ENCODE measurements around the gene LDB3. TPM values are rescaled to one million over a fixed set of nuclear protein-coding genes. Genes with fewer than 3 reads are reported as not detected.

LDB3 gene
- total and polyA plus RNA-seq, 9 donors, result 208 to 829 (median 592) TPM

DNA sequence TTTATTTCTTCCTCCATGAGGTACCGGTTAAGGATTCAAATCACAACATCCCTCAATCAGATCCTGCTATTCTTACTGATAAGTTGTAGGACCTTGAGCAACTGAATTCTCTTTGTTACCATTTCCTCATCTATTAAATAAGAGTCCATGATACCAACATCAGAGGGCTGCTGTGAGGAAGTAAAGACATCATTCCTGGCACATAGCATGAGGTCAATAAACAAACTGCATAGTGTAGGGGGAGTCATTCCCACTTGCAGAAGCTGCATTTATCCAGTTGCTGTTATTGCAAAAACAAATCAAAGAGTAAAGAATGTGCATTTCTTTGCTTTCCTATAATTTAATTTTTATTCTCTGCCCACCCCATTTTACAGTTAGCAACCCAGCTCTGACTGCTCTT is 36.8 kb downstream of the LDB3 start:
- Histone ChIP-seq H3K27ac (ENCODE audit: low read length) (peak overlapping the region; percentile 13), H3K36me3 (ENCODE audit: control insufficient read depth, insufficient read depth, low read length) (peaks cover 63% of the 10 kb centered on the region), H3K27me3 (ENCODE audit: control insufficient read depth, insufficient read depth, low read length) (peaks cover 6% of the 10 kb centered on the region), H3K4me1 (ENCODE audit: control insufficient read depth, insufficient read depth, low read length) (peaks cover 49% of the 10 kb centered on the region), H3K9me3 (replicated peaks; ENCODE audit: control insufficient read depth, low read depth, low read length) (no peaks in the 10 kb centered on the region), H3K4me3 (ENCODE audit: low read length) (no peak overlapping the region)
- no CpG with 5 or more reads among the region's 1 CpG for WGBS (ENCODE audit: insufficient coverage)
- no peak for DNase-seq

DNA sequence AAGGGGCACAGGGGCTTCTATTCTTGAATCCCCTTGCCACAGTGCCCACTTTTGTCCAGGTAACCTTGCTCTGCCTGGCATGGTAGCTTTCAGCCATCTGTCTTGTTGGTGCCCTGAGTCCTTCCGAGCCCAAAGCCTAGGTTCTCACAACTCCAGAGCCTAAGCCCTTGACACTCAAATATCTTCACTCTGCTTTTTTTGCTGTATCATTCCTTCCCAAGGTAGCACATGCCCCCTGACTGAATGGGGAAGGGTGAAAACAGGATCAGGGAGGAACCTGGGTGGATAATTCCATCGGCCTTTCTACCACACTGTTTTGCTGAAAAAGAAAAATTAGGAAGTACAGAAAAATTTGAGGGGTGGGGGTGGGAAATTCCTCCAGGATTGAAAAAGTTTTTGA is 37.6 kb downstream of the LDB3 start:
- H3K9me3 ChIP-seq (replicated peaks; ENCODE audit: control insufficient read depth, low read depth, low read length), result no peaks in the 10 kb centered on the region
- no peak overlapping the region for H3K4me3 ChIP-seq (ENCODE audit: low read length)
- H3K4me1 ChIP-seq (ENCODE audit: control insufficient read depth, insufficient read depth, low read length), result peaks cover 54% of the 10 kb centered on the region
- DNase-seq, result no peak
- H3K27me3 ChIP-seq (ENCODE audit: control insufficient read depth, insufficient read depth, low read length), result peaks cover 6% of the 10 kb centered on the region
- WGBS (ENCODE audit: insufficient coverage), result 100% methylated on average over 1 of the region's 2 CpGs
- peak overlapping the region; percentile 74 for H3K27ac ChIP-seq (ENCODE audit: low read length)
- H3K36me3 ChIP-seq (ENCODE audit: control insufficient read depth, insufficient read depth, low read length), result peaks cover 62% of the 10 kb centered on the region

DNA sequence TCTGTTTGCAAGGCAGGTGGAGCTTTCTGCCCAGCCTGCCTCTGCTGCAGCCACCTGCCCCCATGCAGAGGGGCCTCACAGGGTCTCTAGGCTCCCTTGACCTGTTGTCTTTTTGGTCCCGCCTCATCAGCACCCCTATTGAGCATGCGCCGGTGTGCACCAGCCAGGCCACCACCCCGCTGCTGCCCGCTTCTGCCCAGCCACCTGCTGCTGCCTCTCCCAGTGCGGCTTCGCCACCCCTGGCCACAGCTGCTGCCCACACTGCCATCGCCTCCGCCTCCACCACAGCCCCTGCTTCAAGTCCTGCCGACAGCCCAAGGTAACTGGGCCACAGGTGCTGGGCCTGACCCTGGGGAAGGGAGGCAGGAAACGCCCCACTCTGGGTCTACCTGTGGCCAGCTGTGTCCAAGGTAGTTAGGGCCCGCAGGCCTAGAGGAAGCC is 38.1 kb downstream of the LDB3 start:
- peaks cover 58% of the 10 kb centered on the region for H3K36me3 ChIP-seq (ENCODE audit: control insufficient read depth, insufficient read depth, low read length)

DNA sequence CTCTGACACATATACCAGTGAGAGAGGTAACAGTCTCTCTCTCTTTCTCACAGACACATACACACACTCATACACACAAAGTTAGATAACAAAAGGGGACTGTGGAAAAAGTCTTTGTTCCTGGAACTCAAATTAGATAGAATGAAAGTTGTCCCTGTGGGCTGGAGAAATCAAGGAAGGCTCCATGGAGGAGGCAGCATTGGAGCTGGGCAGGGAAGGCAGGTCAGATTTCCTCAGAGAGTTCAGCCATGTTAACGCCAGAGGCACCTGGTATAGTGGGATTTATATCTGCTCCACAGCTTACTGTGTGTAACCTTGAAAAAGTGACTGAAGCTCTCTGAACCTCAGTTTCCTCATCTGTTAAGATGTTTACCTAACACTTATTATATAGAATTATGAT is 38.7 kb downstream of the LDB3 start:
- no CpG with 5 or more reads among the region's 1 CpG for WGBS (ENCODE audit: insufficient coverage)

More for the DNA sequence above, 38.1 kb downstream of the LDB3 start:
- H3K4me3 ChIP-seq (ENCODE audit: low read length), result no peak overlapping the region
- peak overlapping the region; percentile 74 for H3K27ac ChIP-seq (ENCODE audit: low read length)
- 86% methylated on average over 12 of the region's 12 CpGs for WGBS (ENCODE audit: insufficient coverage)
- DNase-seq, result peak; percentile 47
- no peaks in the 10 kb centered on the region for H3K9me3 ChIP-seq (replicated peaks; ENCODE audit: control insufficient read depth, low read depth, low read length)
- peaks cover 55% of the 10 kb centered on the region for H3K4me1 ChIP-seq (ENCODE audit: control insufficient read depth, insufficient read depth, low read length)
- peaks cover 6% of the 10 kb centered on the region for H3K27me3 ChIP-seq (ENCODE audit: control insufficient read depth, insufficient read depth, low read length)

DNA sequence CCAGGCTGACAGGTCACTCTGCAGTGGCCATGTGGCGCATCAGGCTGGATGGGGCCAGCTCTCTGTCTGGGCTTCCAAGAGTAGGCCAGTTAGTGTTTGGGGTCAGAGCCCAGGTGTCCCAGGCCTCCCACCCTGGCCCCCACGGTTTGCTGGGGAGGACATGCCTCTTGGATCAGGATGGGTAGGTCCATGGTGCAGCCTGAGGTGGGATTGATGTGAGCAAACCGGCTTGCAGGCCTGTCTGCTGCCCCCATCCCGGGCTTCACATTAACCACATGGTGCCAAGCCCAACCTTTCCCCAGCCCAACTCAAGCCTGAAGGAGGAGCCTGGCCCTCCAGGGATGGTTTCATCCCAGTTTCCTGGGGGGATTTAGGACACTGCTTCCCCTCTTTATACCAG is 39.2 kb downstream of the LDB3 start:
- WGBS (ENCODE audit: insufficient coverage), result 74% methylated on average over 2 of the region's 4 CpGs
- no peaks in the 10 kb centered on the region for H3K9me3 ChIP-seq (replicated peaks; ENCODE audit: control insufficient read depth, low read depth, low read length)
- H3K27ac ChIP-seq (ENCODE audit: low read length), result no peak overlapping the region
- no peak for DNase-seq
- H3K36me3 ChIP-seq (ENCODE audit: control insufficient read depth, insufficient read depth, low read length), result peaks cover 56% of the 10 kb centered on the region
- peaks cover 63% of the 10 kb centered on the region for H3K4me1 ChIP-seq (ENCODE audit: control insufficient read depth, insufficient read depth, low read length)
- no peak overlapping the region for H3K4me3 ChIP-seq (ENCODE audit: low read length)
- peaks cover 11% of the 10 kb centered on the region for H3K27me3 ChIP-seq (ENCODE audit: control insufficient read depth, insufficient read depth, low read length)

More for the DNA sequence above, 38.7 kb downstream of the LDB3 start:
- Histone ChIP-seq H3K4me1 (ENCODE audit: control insufficient read depth, insufficient read depth, low read length) (peaks cover 58% of the 10 kb centered on the region), H3K4me3 (ENCODE audit: low read length) (no peak overlapping the region), H3K9me3 (replicated peaks; ENCODE audit: control insufficient read depth, low read depth, low read length) (no peaks in the 10 kb centered on the region), H3K36me3 (ENCODE audit: control insufficient read depth, insufficient read depth, low read length) (peaks cover 54% of the 10 kb centered on the region), H3K27ac (ENCODE audit: low read length) (peak overlapping the region; percentile 74), H3K27me3 (ENCODE audit: control insufficient read depth, insufficient read depth, low read length) (peaks cover 7% of the 10 kb centered on the region)
- DNase-seq, result no peak

DNA sequence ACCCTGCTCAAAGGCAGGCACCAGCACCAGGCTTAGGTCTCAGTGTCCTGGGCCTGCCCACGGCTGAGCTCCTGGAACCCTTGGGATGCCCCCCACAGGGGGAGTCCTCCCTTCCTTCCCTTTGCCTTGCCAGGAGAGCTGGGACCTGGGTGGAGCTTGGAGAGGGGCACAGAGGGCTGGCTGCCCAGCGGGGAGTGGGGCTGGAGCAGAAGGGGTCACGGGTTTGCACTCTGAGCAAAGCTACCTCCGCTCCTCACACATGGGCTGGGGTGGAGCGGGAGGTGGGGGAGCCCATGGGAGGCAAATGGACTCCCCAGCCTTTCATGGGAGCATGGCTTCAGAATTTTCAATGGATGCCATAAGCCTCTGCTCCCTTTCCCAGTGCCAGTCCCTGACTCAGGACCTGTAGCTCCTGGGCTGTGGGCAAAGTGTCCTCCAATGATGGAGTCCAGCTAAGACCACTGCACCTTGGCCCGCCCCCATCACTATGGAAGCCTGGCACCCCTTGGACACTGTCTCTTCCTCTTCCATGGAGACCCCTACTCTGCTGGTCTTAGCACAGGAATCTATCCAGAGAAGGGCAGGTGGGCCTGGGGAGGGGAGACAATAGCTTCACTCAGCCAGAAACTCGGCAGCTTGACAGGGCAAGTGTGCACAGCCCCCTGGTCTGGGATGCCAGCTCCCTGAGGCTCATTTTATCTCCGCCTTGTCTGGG is 39.9 kb downstream of the LDB3 start:
- H3K4me1 ChIP-seq (ENCODE audit: control insufficient read depth, insufficient read depth, low read length), result peaks cover 66% of the 10 kb centered on the region

DNA sequence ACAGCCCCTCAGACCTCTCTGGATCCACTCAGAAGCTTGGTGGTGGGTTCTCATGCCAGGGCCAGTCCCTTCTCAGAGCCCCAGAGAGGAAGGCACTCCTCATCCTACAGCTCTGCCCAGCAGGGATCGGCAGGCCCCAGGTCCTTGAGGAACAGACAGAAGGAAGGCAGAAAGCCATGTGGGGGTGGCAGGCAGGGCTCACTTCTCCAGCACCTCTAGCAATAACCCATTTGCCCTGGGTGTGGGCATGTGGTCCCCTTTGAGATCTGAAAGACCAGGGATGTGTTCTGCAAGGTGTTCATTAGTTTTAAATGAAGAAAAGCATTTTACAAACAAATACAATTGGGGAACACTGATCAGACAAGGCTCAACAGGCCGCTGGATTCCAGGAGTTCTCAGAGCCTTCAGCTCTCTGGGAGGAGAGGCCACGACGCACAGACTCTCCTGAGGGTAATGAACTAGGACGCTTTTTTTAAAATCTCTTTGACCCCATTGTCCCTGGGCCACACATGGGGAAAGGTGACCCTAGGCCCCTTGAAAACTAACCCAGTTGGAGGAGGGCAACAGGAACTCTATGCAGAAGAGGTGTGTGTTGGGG is 40.6 kb downstream of the LDB3 start:
- peaks cover 56% of the 10 kb centered on the region for H3K36me3 ChIP-seq (ENCODE audit: control insufficient read depth, insufficient read depth, low read length)
- no peak for DNase-seq
- no peak overlapping the region for H3K4me3 ChIP-seq (ENCODE audit: low read length)
- H3K27me3 ChIP-seq (ENCODE audit: control insufficient read depth, insufficient read depth, low read length), result peaks cover 11% of the 10 kb centered on the region
- no CpG with 5 or more reads among the region's 5 CpGs for WGBS (ENCODE audit: insufficient coverage)
- no peaks in the 10 kb centered on the region for H3K9me3 ChIP-seq (replicated peaks; ENCODE audit: control insufficient read depth, low read depth, low read length)
- peaks cover 68% of the 10 kb centered on the region for H3K4me1 ChIP-seq (ENCODE audit: control insufficient read depth, insufficient read depth, low read length)
- H3K27ac ChIP-seq (ENCODE audit: low read length), result peak overlapping the region; percentile 4

More for the DNA sequence above, 39.9 kb downstream of the LDB3 start:
- no peak for DNase-seq
- Histone ChIP-seq H3K36me3 (ENCODE audit: control insufficient read depth, insufficient read depth, low read length) (peaks cover 52% of the 10 kb centered on the region), H3K27me3 (ENCODE audit: control insufficient read depth, insufficient read depth, low read length) (peaks cover 11% of the 10 kb centered on the region), H3K27ac (ENCODE audit: low read length) (no peak overlapping the region), H3K4me3 (ENCODE audit: low read length) (no peak overlapping the region), H3K9me3 (replicated peaks; ENCODE audit: control insufficient read depth, low read depth, low read length) (no peaks in the 10 kb centered on the region)
- 74% methylated on average over 3 of the region's 8 CpGs for WGBS (ENCODE audit: insufficient coverage)

DNA sequence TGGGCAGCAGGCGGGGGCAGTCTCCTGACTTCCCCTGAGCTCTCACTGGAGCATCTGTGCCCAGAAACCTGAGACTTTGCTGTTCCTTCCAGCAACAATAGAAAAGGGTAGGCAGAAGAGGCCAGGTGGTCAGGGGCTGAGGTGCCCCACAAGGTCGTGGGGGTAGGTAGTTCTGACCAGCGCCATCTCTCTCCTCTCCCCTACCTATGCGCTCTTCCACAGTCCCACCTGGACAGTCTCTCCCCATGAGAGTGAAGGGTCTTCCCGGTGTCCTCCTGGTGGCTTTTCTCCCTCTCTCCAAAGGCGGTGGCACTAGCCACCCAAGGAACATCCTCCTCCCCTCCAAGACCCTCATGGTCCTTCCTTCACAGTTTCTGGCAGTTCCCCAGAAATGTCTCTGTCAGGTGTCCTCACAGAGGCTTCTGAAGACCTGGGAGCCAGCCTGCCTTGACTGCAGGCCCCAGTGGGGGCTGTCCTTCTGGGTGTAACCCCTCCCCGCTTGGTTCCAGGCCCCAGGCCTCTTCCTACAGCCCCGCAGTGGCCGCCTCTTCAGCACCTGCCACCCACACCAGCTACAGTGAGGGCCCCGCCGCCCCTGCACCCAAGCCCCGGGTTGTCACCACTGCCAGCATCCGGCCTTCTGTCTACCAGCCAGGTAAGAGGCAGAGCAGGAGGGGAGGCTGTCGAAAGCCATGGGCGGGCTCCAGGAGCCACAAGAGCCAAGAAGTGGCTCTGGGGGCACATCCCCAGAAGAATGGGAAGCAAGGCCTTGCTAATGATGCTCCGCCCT is 41.3 kb downstream of the LDB3 start:
- WGBS (ENCODE audit: insufficient coverage), result 92% methylated on average over 13 of the region's 16 CpGs
- DNase-seq, result no peak
- no peak overlapping the region for H3K4me3 ChIP-seq (ENCODE audit: low read length)
- peaks cover 11% of the 10 kb centered on the region for H3K27me3 ChIP-seq (ENCODE audit: control insufficient read depth, insufficient read depth, low read length)
- H3K36me3 ChIP-seq (ENCODE audit: control insufficient read depth, insufficient read depth, low read length), result peaks cover 56% of the 10 kb centered on the region
- no peaks in the 10 kb centered on the region for H3K9me3 ChIP-seq (replicated peaks; ENCODE audit: control insufficient read depth, low read depth, low read length)
- peak overlapping the region; percentile 4 for H3K27ac ChIP-seq (ENCODE audit: low read length)
- H3K4me1 ChIP-seq (ENCODE audit: control insufficient read depth, insufficient read depth, low read length), result peaks cover 68% of the 10 kb centered on the region

DNA sequence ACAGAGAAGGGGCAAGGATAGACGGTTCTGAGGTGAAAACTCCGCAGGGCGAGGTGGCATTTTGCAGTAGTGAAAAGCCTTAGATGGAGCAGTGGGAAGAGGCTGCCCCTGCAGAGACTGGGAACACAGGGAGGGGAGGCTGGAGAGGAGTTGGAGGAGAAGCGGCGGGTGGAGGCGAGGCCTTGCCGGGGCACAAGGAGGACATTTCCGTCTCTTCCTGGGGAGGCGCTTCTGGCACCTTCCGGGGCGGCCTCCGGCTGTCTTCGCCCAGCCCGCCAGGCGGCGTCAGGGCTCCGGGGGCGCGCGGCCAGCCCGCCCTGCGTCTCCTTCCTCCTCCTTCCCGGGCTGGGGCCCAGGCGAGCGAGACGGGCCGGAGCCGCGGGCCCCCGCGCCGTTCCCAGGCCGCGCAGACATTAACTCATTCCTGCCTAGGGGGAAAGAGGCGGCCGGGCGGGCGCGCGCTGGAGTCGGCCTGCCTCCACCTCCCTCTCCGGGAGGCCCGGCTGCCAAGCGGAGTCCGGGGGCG is 42.7 kb downstream of the LDB3 start:
- Histone ChIP-seq H3K9me3 (replicated peaks; ENCODE audit: control insufficient read depth, low read depth, low read length) (no peaks in the 10 kb centered on the region), H3K27me3 (ENCODE audit: control insufficient read depth, insufficient read depth, low read length) (peaks cover 11% of the 10 kb centered on the region), H3K27ac (ENCODE audit: low read length) (peak overlapping the region; percentile 91), H3K36me3 (ENCODE audit: control insufficient read depth, insufficient read depth, low read length) (peaks cover 49% of the 10 kb centered on the region), H3K4me3 (ENCODE audit: low read length) (peak overlapping the region; percentile 57), H3K4me1 (ENCODE audit: control insufficient read depth, insufficient read depth, low read length) (peaks cover 75% of the 10 kb centered on the region)
- WGBS (ENCODE audit: insufficient coverage), result 3% methylated on average over 44 of the region's 46 CpGs
- DNase-seq, result peak; percentile 98
